PC-3 (cell line): ENCODE results near the gene SOBP. TPM values are rescaled to one million over a fixed set of nuclear protein-coding genes. Genes with fewer than 3 reads are reported as not detected.
A peak's percentile ranks its signal among the peaks of the same experiment; 100 is the strongest.

Experiments used
- ATAC-seq: fragments of 200-7000 bp; cut with Tn5 transposase; 2 replicates; pipeline ENCODE4 v1.9.1; 2020; ENCODE audit warnings: mild to moderate bottlenecking, moderate library complexity
- BruUV-seq: library from RNA; stranded (reverse); fragments of 400-500 nt; replicated peaks from 2 replicates; lab custom pipeline; 2021; lab: Mats Ljungman, UMichigan
- CTCF ChIA-PET: fragments of 300-600 bp; sonication (Branson Sonifier 250); formaldehyde crosslinking; loops from one replicate; lab custom pipeline; 2022; ENCODE audit warnings: antibody characterized with exemption; lab: Charles Lee
- POLR2A ChIA-PET: fragments of 300-600 bp; sonication (Branson Sonifier 250); formaldehyde crosslinking; loops from one replicate; lab custom pipeline; 2022; ENCODE audit warnings: antibody characterized with exemption; ENCODE audit not compliant: unreplicated experiment; lab: Charles Lee
- DNase-seq: peaks from one replicate; pipeline ENCODE4 v3.0.0-alpha.2; 2015
- H2AFZ ChIP-seq: fragments of 300-600 bp; sonication (generic); 2 replicates; pipeline ENCODE4 v1.6.0; 2016; ENCODE audit warnings: antibody characterized with exemption, low read length
- H3F3A ChIP-seq: fragments of 300-600 bp; sonication (generic); one replicate; pipeline ENCODE4 v1.6.0; 2017; ENCODE audit warnings: antibody characterized with exemption, low read length, control low read depth, mild to moderate bottlenecking; ENCODE audit not compliant: unreplicated experiment
- H3K27ac ChIP-seq: fragments of 300-600 bp; sonication (generic); 2 replicates; pipeline ENCODE4 v1.5.1; 2016; ENCODE audit warnings: mild to moderate bottlenecking, low read length
- H3K27me3 ChIP-seq: fragments of 300-600 bp; sonication (generic); 2 replicates; pipeline ENCODE4 v1.6.1; 2016; ENCODE audit warnings: low read length, mixed read lengths
- H3K36me3 ChIP-seq: fragments of 300-600 bp; sonication (generic); 2 replicates; pipeline ENCODE4 v1.6.1; 2016; ENCODE audit warnings: low read depth, mixed run types, low read length, mixed read lengths
- H3K4me1 ChIP-seq: fragments of 300-600 bp; sonication (generic); 2 replicates; pipeline ENCODE4 v1.5.1; 2016; ENCODE audit warnings: low read length; ENCODE audit not compliant: insufficient read depth
- H3K4me2 ChIP-seq: fragments of 300-600 bp; sonication (generic); 2 replicates; pipeline ENCODE4 v1.6.0; 2016; ENCODE audit warnings: low read length
- H3K4me3 ChIP-seq: fragments of 300-600 bp; sonication (generic); 2 replicates; pipeline ENCODE4 v1.5.1; 2016; ENCODE audit warnings: mild to moderate bottlenecking, low read length, mixed read lengths
- H3K79me2 ChIP-seq: fragments of 300-600 bp; sonication (generic); 2 replicates; pipeline ENCODE4 v1.6.1; 2017; ENCODE audit warnings: low read length, mixed read lengths
- H3K9ac ChIP-seq: fragments of 300-600 bp; sonication (generic); 2 replicates; pipeline ENCODE4 v1.6.0; 2016; ENCODE audit warnings: mild to moderate bottlenecking, low read length
- H3K9me2 ChIP-seq: fragments of 300-600 bp; sonication (generic); replicated peaks from 2 replicates; pipeline ENCODE4 v1.6.1; 2016; ENCODE audit warnings: mixed run types, low read length, mixed read lengths
- H3K9me3 ChIP-seq: fragments of 300-600 bp; sonication (generic); 2 replicates; pipeline ENCODE4 v1.6.1; 2016; ENCODE audit warnings: low read length, mixed read lengths
- H4K20me1 ChIP-seq: fragments of 300-600 bp; sonication (generic); 2 replicates; pipeline ENCODE4 v1.6.1; 2016; ENCODE audit warnings: low read length, mixed read lengths
- CTCF ChIP-seq: fragments of 300-600 bp; sonication (generic); conservative IDR thresholded peaks from 2 replicates; pipeline ENCODE4 v1.5.1; 2017; ENCODE audit warnings: antibody characterized with exemption, low read depth, mild to moderate bottlenecking, low read length
- EZH2 ChIP-seq: fragments of 300-600 bp; sonication (generic); IDR thresholded peaks from one replicate; pipeline ENCODE4 v1.6.1; 2017; ENCODE audit warnings: antibody characterized with exemption, mild to moderate bottlenecking, low read length; ENCODE audit not compliant: unreplicated experiment
- EZH2phosphoT487 ChIP-seq: fragments of 300-600 bp; sonication (generic); IDR thresholded peaks from 2 replicates; pipeline ENCODE4 v1.6.1; 2018; ENCODE audit warnings: mild to moderate bottlenecking, antibody characterized with exemption, low read length, borderline replicate concordance
- intact Hi-C: fragments of 100-400 bp; cut with micrococcal nuclease; formaldehyde crosslinking; loops from 2 replicates; pipeline ENCODE4 v1.9.0; 2023
- total RNA-seq: library from RNA; depleted of rRNA; stranded (reverse); fragments of >200 nt; gene quantifications from 2 replicates; pipeline ENCODE4 v1.2.3, GENCODE V29; 2014

Gene SOBP
- total RNA-seq, 1 experiment from 2014 or later, result 0.15 TPM

GRCh38 chr6:107600936-107601335, 111.0 kb downstream of the SOBP start:
- peaks cover 7% of the 10 kb centered on the region for H3K4me1 ChIP-seq
- H3K4me3 ChIP-seq, result no peak overlapping the region
- no peaks in the 10 kb centered on the region for H3K9me3 ChIP-seq
- H3F3A ChIP-seq, result no peaks in the 10 kb centered on the region
- no peak for TF ChIP-seq CTCF
- no peak for TF ChIP-seq EZH2phosphoT487
- no peak for TF ChIP-seq EZH2
- no TSS peak for BruUV-seq
- H3K9me2 ChIP-seq, result no peaks in the 10 kb centered on the region
- DNase-seq (peak; percentile 80), ATAC-seq (peak; percentile 81)
- H3K79me2 ChIP-seq, result no peaks in the 10 kb centered on the region
- POLR2A ChIA-PET, result no interaction called here
- no peak overlapping the region for H3K27ac ChIP-seq
- intact Hi-C loops, result no loop called here
- H3K27me3 ChIP-seq, result no peaks in the 10 kb centered on the region
- H3K4me2 ChIP-seq, result peak overlapping the region; percentile 65
- no peaks in the 10 kb centered on the region for H4K20me1 ChIP-seq
- H2AFZ ChIP-seq, result peak overlapping the region; percentile 69
- no peak overlapping the region for H3K9ac ChIP-seq
- no peaks in the 10 kb centered on the region for H3K36me3 ChIP-seq
- CTCF ChIA-PET, result no interaction called here

- Histone ChIP-seq H3F3A (no peaks in the 10 kb centered on the region), H3K4me2 (peak overlapping the region; percentile 65), H3K4me1 (peaks cover 7% of the 10 kb centered on the region), H3K9ac (no peak overlapping the region), H3K27ac (no peak overlapping the region), H3K9me2 (no peaks in the 10 kb centered on the region), H3K4me3 (no peak overlapping the region), H3K79me2 (no peaks in the 10 kb centered on the region), H3K36me3 (no peaks in the 10 kb centered on the region), H3K27me3 (no peaks in the 10 kb centered on the region), H2AFZ (peak overlapping the region; percentile 69; the same call in 1 of the 2 replicates), H4K20me1 (no peaks in the 10 kb centered on the region), H3K9me3 (no peaks in the 10 kb centered on the region)
- ChIA-PET POLR2A (no interaction called here), CTCF (no interaction called here)
- DNase-seq, result no peak
- no TSS peak for BruUV-seq
- intact Hi-C loops, result no loop called here
- TF ChIP-seq EZH2phosphoT487 (no peak), CTCF (no peak), EZH2 (no peak)
- no peak for ATAC-seq
These were observed 111.5 kb downstream of the SOBP start for GRCh38 chr6:107601406-107601805.

GRCh38 chr6:107602321-107603005, 112.5 kb downstream of the SOBP start:
- POLR2A ChIA-PET, result no interaction called here
- peaks cover 7% of the 10 kb centered on the region for H3K4me1 ChIP-seq
- intact Hi-C loops, result no loop called here
- H3K27me3 ChIP-seq, result no peaks in the 10 kb centered on the region
- H3F3A ChIP-seq, result no peaks in the 10 kb centered on the region
- H3K9ac ChIP-seq, result no peak overlapping the region
- no peak overlapping the region for H3K4me3 ChIP-seq
- H4K20me1 ChIP-seq, result no peaks in the 10 kb centered on the region
- no TSS peak for BruUV-seq
- no peak overlapping the region for H2AFZ ChIP-seq
- H3K27ac ChIP-seq, result no peak overlapping the region
- ATAC-seq (no peak), DNase-seq (no peak)
- H3K36me3 ChIP-seq, result no peaks in the 10 kb centered on the region
- H3K9me3 ChIP-seq, result no peaks in the 10 kb centered on the region
- H3K4me2 ChIP-seq, result no peak overlapping the region
- H3K79me2 ChIP-seq, result no peaks in the 10 kb centered on the region
- H3K9me2 ChIP-seq, result no peaks in the 10 kb centered on the region
- CTCF ChIA-PET, result no interaction called here
- no peak for TF ChIP-seq EZH2
- no peak for TF ChIP-seq CTCF
- no peak for TF ChIP-seq EZH2phosphoT487
